ENCODE measurements around the gene XAB2. TPM values are rescaled to one million over a fixed set of nuclear protein-coding genes. Genes with fewer than 3 reads are reported as not detected.

Gene XAB2
- total RNA-seq, 1 experiment from 2014 or later: 84.4 TPM

DNA sequence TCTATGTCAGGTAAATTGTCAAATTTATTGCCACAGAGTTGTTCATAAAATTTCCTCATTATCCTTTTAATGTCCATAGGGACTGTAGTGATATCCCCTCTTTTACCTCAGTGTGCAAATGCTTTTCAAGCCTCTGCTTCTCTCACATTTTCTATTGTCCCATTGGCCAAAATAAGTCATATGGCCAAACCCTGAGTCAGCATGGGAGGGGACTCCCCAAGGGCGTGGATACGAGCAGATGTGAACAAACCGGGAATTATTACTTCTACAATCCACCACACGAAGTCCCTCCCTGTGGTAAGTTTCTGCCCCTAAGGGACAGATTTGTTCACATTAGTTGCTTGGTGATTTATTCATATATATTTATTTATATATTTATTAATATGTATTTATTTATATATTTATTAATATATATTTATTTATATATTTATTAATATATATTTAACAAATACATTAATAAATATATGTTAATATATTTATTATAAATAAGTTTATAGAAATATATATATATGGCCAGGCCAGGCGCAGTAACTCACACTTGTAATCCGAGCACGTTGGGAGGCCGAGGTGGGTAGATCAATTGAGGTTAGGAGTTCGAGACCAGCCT is 53.8 kb downstream of the XAB2 start:
- ATAC-seq: peak; percentile 68
- Histone ChIP-seq H3K4me2 (ENCODE audit: low read length) (no peak overlapping the region), H3K79me2 (ENCODE audit: low read length) (no peaks in the 10 kb centered on the region), H2AFZ (ENCODE audit: low read length) (no peak overlapping the region), H3K27ac (ENCODE audit: low read length) (no peak overlapping the region), H3K36me3 (ENCODE audit: low read depth, low read length) (no peaks in the 10 kb centered on the region), H3K9me2 (replicated peaks; ENCODE audit: low read length) (no peaks in the 10 kb centered on the region), H4K20me1 (ENCODE audit: low read length) (no peaks in the 10 kb centered on the region), H3F3A (ENCODE audit: low read length, unreplicated experiment) (no peaks in the 10 kb centered on the region), H3K27me3 (ENCODE audit: low read length) (no peaks in the 10 kb centered on the region), H3K4me3 (ENCODE audit: low read length) (no peak overlapping the region), H3K9ac (ENCODE audit: low read length) (no peak overlapping the region), H3K9me3 (ENCODE audit: low read length) (no peaks in the 10 kb centered on the region), H3K4me1 (ENCODE audit: insufficient read depth, low read length) (no peaks in the 10 kb centered on the region)
- ChIA-PET CTCF (no interaction called here), POLR2A (ENCODE audit: unreplicated experiment) (no interaction called here)
- DNase-seq: peak; percentile 73
- TF ChIP-seq EZH2 (IDR thresholded peaks at IDR 0.05; ENCODE audit: low read length, unreplicated experiment): no peak
- TF ChIP-seq EZH2phosphoT487 (IDR thresholded peaks at IDR 0.05; ENCODE audit: borderline replicate concordance, low read length): no peak
- TF ChIP-seq, protein P1, sequence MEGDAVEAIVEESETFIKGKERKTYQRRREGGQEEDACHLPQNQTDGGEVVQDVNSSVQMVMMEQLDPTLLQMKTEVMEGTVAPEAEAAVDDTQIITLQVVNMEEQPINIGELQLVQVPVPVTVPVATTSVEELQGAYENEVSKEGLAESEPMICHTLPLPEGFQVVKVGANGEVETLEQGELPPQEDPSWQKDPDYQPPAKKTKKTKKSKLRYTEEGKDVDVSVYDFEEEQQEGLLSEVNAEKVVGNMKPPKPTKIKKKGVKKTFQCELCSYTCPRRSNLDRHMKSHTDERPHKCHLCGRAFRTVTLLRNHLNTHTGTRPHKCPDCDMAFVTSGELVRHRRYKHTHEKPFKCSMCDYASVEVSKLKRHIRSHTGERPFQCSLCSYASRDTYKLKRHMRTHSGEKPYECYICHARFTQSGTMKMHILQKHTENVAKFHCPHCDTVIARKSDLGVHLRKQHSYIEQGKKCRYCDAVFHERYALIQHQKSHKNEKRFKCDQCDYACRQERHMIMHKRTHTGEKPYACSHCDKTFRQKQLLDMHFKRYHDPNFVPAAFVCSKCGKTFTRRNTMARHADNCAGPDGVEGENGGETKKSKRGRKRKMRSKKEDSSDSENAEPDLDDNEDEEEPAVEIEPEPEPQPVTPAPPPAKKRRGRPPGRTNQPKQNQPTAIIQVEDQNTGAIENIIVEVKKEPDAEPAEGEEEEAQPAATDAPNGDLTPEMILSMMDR (conservative IDR thresholded peaks at IDR 0.05; ENCODE audit: low read depth, low read length): no peak
- intact Hi-C loops (cut with micrococcal nuclease): no loop called here
- no TSS peak for BruUV-seq (replicated peaks)

DNA sequence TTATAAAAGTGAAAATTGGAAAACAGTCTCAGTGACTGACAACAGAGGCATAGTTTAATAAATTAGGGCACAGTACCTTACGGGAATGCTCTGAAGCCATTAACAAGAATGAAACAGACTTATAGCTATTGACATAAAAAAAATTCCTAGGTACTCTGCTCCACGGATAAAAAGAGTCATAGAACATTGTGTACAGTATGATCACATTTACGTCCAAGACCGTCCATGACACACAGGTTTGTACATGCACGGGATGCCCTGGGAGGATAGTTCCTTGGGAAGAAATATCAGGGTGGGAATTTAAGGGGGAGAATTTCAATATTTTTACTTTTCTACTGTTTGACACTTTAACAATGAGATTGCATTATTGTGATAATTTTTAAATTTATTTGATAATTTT is 58.6 kb downstream of the XAB2 start:
- Histone ChIP-seq H4K20me1 (ENCODE audit: low read length) (no peaks in the 10 kb centered on the region), H3K9me3 (ENCODE audit: low read length) (no peaks in the 10 kb centered on the region), H3F3A (ENCODE audit: low read length, unreplicated experiment) (no peaks in the 10 kb centered on the region), H2AFZ (ENCODE audit: low read length) (no peak overlapping the region), H3K79me2 (ENCODE audit: low read length) (no peaks in the 10 kb centered on the region), H3K9ac (ENCODE audit: low read length) (no peak overlapping the region), H3K4me1 (ENCODE audit: insufficient read depth, low read length) (no peaks in the 10 kb centered on the region), H3K36me3 (ENCODE audit: low read depth, low read length) (no peaks in the 10 kb centered on the region), H3K9me2 (replicated peaks; ENCODE audit: low read length) (no peaks in the 10 kb centered on the region), H3K4me3 (ENCODE audit: low read length) (no peak overlapping the region), H3K27ac (ENCODE audit: low read length) (no peak overlapping the region), H3K4me2 (ENCODE audit: low read length) (no peak overlapping the region), H3K27me3 (ENCODE audit: low read length) (no peaks in the 10 kb centered on the region)
- DNase-seq (no peak), ATAC-seq (no peak)
- TF ChIP-seq EZH2phosphoT487 (IDR thresholded peaks at IDR 0.05; ENCODE audit: borderline replicate concordance, low read length) (no peak), EZH2 (IDR thresholded peaks at IDR 0.05; ENCODE audit: low read length, unreplicated experiment) (no peak)
- TF ChIP-seq, protein P1 (conservative IDR thresholded peaks at IDR 0.05; ENCODE audit: low read depth, low read length): no peak
- CTCF ChIA-PET: no interaction called here
- BruUV-seq (replicated peaks): no TSS peak
- intact Hi-C loops (cut with micrococcal nuclease): no loop called here
- POLR2A ChIA-PET (ENCODE audit: unreplicated experiment): no interaction called here

Small RNA genes lying within 50 kb of the gene (microRNA-seq; reads per million reads assigned to microRNA genes)
- not detected for gene MIR6792 (ENCODE audit: unreplicated experiment)

Other genes with a start within 250 kb of the XAB2 start
- 6.6 and 8.6 TPM in 2 replicates for gene PEX11G, start 140.5 kb downstream of the XAB2 start, total RNA-seq (2014; rRNA removed)
- gene ZNF358, start 113.4 kb downstream of the XAB2 start, total RNA-seq (2014; rRNA removed): 41.6 and 53.4 TPM in 2 replicates
- 10.2 and 22.9 TPM in 2 replicates for gene MCOLN1, start 106.9 kb downstream of the XAB2 start, total RNA-seq (2014; rRNA removed)
- 217 and 291 TPM in 2 replicates for gene PNPLA6, start 93.8 kb downstream of the XAB2 start, total RNA-seq (2014; rRNA removed)
- 16.6 and 25.4 TPM in 2 replicates for gene CAMSAP3, start 33.7 kb downstream of the XAB2 start, total RNA-seq (2014; rRNA removed)
- gene PET100, start 248 bp upstream of the XAB2 start, total RNA-seq (2014; rRNA removed): 101 and 141 TPM in 2 replicates
- not detected in 2 replicates for gene PCP2, start 4.2 kb upstream of the XAB2 start, total RNA-seq (2014; rRNA removed)
- gene STXBP2, start 7.6 kb upstream of the XAB2 start, total RNA-seq (2014; rRNA removed): 133 and 149 TPM in 2 replicates
- gene RETN, start 39.5 kb upstream of the XAB2 start, total RNA-seq (2014; rRNA removed): not detected in 2 replicates
- gene MCEMP1, start 47.5 kb upstream of the XAB2 start, total RNA-seq (2014; rRNA removed): not detected in 2 replicates
- 317 and 376 TPM in 2 replicates for gene TRAPPC5, start 51.3 kb upstream of the XAB2 start, total RNA-seq (2014; rRNA removed)
- gene FCER2, start 72.6 kb upstream of the XAB2 start, total RNA-seq (2014; rRNA removed): not detected in 2 replicates
- not detected in 2 replicates for gene CLEC4G, start 102.6 kb upstream of the XAB2 start, total RNA-seq (2014; rRNA removed)
- not detected in 2 replicates for gene CD209, start 118.0 kb upstream of the XAB2 start, total RNA-seq (2014; rRNA removed)
- not detected in 2 replicates for gene CLEC4M, start 133.7 kb upstream of the XAB2 start, total RNA-seq (2014; rRNA removed)
- 29.5 and 42.4 TPM in 2 replicates for gene EVI5L, start 200.7 kb upstream of the XAB2 start, total RNA-seq (2014; rRNA removed)
- gene PRR36, start 244.8 kb upstream of the XAB2 start, total RNA-seq (2014; rRNA removed): 2.4 and 2.5 TPM in 2 replicates

All from PC-3 (cell line).